H9 (cell line): ENCODE data around the gene MARK2. TPM values are rescaled to one million over a fixed set of nuclear protein-coding genes. Genes with fewer than 3 reads are reported as not detected.

Experiments used
- DNase-seq: peaks from one replicate; pipeline ENCODE4 v3.0.0-alpha.2; 2017
- H2AFZ ChIP-seq: one replicate; pipeline ENCODE4 v1.6.1; 2013; ENCODE audit warnings: mild to moderate bottlenecking, low read length, control low read depth, moderate library complexity
- H2AK5ac ChIP-seq: 2 replicates; pipeline ENCODE4 v1.6.1; 2013; ENCODE audit warnings: low read length, control low read depth, mixed read lengths; ENCODE audit not compliant: insufficient read length
- H2BK120ac ChIP-seq: one replicate; pipeline ENCODE4 v1.6.1; 2013; ENCODE audit warnings: low read depth, mild to moderate bottlenecking, low read length, control low read depth, inconsistent platforms; ENCODE audit not compliant: poor library complexity, severe bottlenecking
- H2BK12ac ChIP-seq: 2 replicates; pipeline ENCODE4 v1.6.1; 2013; ENCODE audit warnings: low read length, control low read depth, mixed read lengths, low read depth; ENCODE audit not compliant: insufficient read length
- H2BK15ac ChIP-seq: 2 replicates; pipeline ENCODE4 v1.6.1; 2013; ENCODE audit warnings: low read depth, low read length, control low read depth
- H2BK20ac ChIP-seq: one replicate; pipeline ENCODE4 v1.6.1; 2013; ENCODE audit warnings: low read depth, mild to moderate bottlenecking, low read length, control low read depth, inconsistent platforms; ENCODE audit not compliant: poor library complexity, severe bottlenecking
- H2BK5ac ChIP-seq: 2 replicates; pipeline ENCODE4 v1.6.1; 2013; ENCODE audit warnings: low read length, control low read depth, mixed read lengths; ENCODE audit not compliant: insufficient read length
- H3K14ac ChIP-seq: 2 replicates; pipeline ENCODE4 v1.6.1; 2013; ENCODE audit warnings: low read length, control low read depth; ENCODE audit not compliant: insufficient read depth
- H3K18ac ChIP-seq: 2 replicates; pipeline ENCODE4 v1.6.1; 2013; ENCODE audit warnings: low read depth, mild to moderate bottlenecking, mixed read lengths, low read length, control low read depth; ENCODE audit not compliant: insufficient read length
- H3K23ac ChIP-seq: 2 replicates; pipeline ENCODE4 v1.6.1; 2013; ENCODE audit warnings: low read length, control low read depth, mixed read lengths, low read depth; ENCODE audit not compliant: insufficient read length
- H3K23me2 ChIP-seq: 2 replicates; pipeline ENCODE4 v1.6.1; 2013; ENCODE audit warnings: low read depth, mild to moderate bottlenecking, mixed read lengths, low read length, control low read depth; ENCODE audit not compliant: insufficient read length, poor library complexity, severe bottlenecking
- H3K27ac ChIP-seq: 2 replicates; pipeline ENCODE4 v1.5.1; 2013; ENCODE audit warnings: low read length, control low read depth, mixed read lengths, low read depth; ENCODE audit not compliant: insufficient read length
- H3K27me3 ChIP-seq: 2 replicates; pipeline ENCODE4 v1.6.1; 2013; ENCODE audit warnings: low read length, control low read depth, inconsistent platforms; ENCODE audit not compliant: insufficient read depth
- H3K4ac ChIP-seq: 2 replicates; pipeline ENCODE4 v1.6.1; 2013; ENCODE audit warnings: low read depth, mild to moderate bottlenecking, control low read depth, inconsistent platforms, low read length, moderate library complexity
- H3K4me1 ChIP-seq: 2 replicates; pipeline ENCODE4 v1.6.1; 2013; ENCODE audit warnings: low read length, control low read depth, inconsistent platforms; ENCODE audit not compliant: insufficient read depth
- H3K4me2 ChIP-seq: 2 replicates; pipeline ENCODE4 v1.6.1; 2013; ENCODE audit warnings: low read length, control low read depth, mixed read lengths; ENCODE audit not compliant: insufficient read length, insufficient read depth
- H3K56ac ChIP-seq: 2 replicates; pipeline ENCODE4 v1.6.1; 2013; ENCODE audit warnings: low read depth, mild to moderate bottlenecking, mixed read lengths, low read length, control low read depth; ENCODE audit not compliant: insufficient read length
- H3K79me1 ChIP-seq: 2 replicates; pipeline ENCODE4 v1.6.1; 2013; ENCODE audit warnings: low read depth, mild to moderate bottlenecking, moderate library complexity, low read length, control low read depth, inconsistent platforms; ENCODE audit not compliant: insufficient read depth, poor library complexity, severe bottlenecking
- H3K79me2 ChIP-seq: 2 replicates; pipeline ENCODE4 v1.6.1; 2013; ENCODE audit warnings: low read length, control low read depth, inconsistent platforms; ENCODE audit not compliant: insufficient read depth
- H3K9ac ChIP-seq: 2 replicates; pipeline ENCODE4 v1.6.1; 2013; ENCODE audit warnings: low read length, control low read depth, mixed read lengths; ENCODE audit not compliant: insufficient read length; ENCODE audit errors: extremely low read depth
- H3K9me3 ChIP-seq: one replicate; pipeline ENCODE4 v1.6.1; 2013; ENCODE audit warnings: low read depth, low read length, inconsistent platforms; ENCODE audit not compliant: control insufficient read depth
- H3T11ph ChIP-seq: one replicate; pipeline ENCODE4 v1.6.1; 2013; ENCODE audit warnings: mild to moderate bottlenecking, low read length, control low read depth, inconsistent platforms
- H4K20me1 ChIP-seq: one replicate; pipeline ENCODE4 v1.6.1; 2013; ENCODE audit not compliant: control insufficient read depth, insufficient read length, insufficient read depth
- H4K5ac ChIP-seq: 2 replicates; pipeline ENCODE4 v1.6.1; 2013; ENCODE audit warnings: low read depth, mild to moderate bottlenecking, mixed read lengths, low read length, control low read depth; ENCODE audit not compliant: insufficient read length
- H4K8ac ChIP-seq: replicated peaks from 2 replicates; pipeline ENCODE4 v1.6.1; 2013; ENCODE audit warnings: low read length, control low read depth, mixed read lengths, low read depth; ENCODE audit not compliant: insufficient read length
- H4K91ac ChIP-seq: 2 replicates; pipeline ENCODE4 v1.6.1; 2013; ENCODE audit warnings: low read depth, mild to moderate bottlenecking, moderate library complexity, mixed read lengths, low read length, control low read depth; ENCODE audit not compliant: insufficient read length
- H3K27ac Mint-ChIP-seq, 3 experiments: 2 replicates in 2 of 3; 3 replicates in 1 of 3; pipeline ENCODE4 v1.8.0; 2020 to 2021; ENCODE audit warnings: mixed read lengths in 3 of 3, mild to moderate bottlenecking in 1 of 3, moderate library complexity in 1 of 3
- H3K27me3 Mint-ChIP-seq: 2 replicates; pipeline ENCODE4 v1.8.0; 2021; ENCODE audit warnings: low read depth, mild to moderate bottlenecking, moderate library complexity, mixed read lengths
- H3K36me3 Mint-ChIP-seq, 3 experiments: 2 replicates in 2 of 3; 3 replicates in 1 of 3; pipeline ENCODE4 v1.8.0; 2020 to 2021; ENCODE audit warnings: low read depth in 3 of 3, mixed read lengths in 3 of 3; ENCODE audit not compliant: insufficient read depth in 1 of 3
- H3K4me1 Mint-ChIP-seq, 2 experiments: 2 replicates each; pipeline ENCODE4 v1.8.0; 2020; ENCODE audit warnings: mixed read lengths in 2 of 2
- H3K4me3 Mint-ChIP-seq, 2 experiments: 2 replicates in 1 of 2; 3 replicates in 1 of 2; pipeline ENCODE4 v1.8.0; 2020 to 2021; ENCODE audit warnings: mild to moderate bottlenecking in 2 of 2, mixed read lengths in 2 of 2, moderate library complexity in 1 of 2
- H3K9me3 Mint-ChIP-seq, 2 experiments: 2 replicates in 1 of 2; 3 replicates in 1 of 2; pipeline ENCODE4 v1.8.0; 2020; ENCODE audit warnings: mild to moderate bottlenecking in 2 of 2, mixed read lengths in 2 of 2, moderate library complexity in 1 of 2
- CTCF ChIP-seq: fragments of 200-600 bp; sonication (generic); conservative IDR thresholded peaks from 3 replicates; pipeline ENCODE4 v1.8.0; 2021; ENCODE audit warnings: antibody characterized with exemption, mild to moderate bottlenecking
- WGBS: extraction: QIAGEN DNeasy Blood & Tissue Kit; methylation state at CpG from one replicate; pipeline ENCODE4 v1.1.7; 2013; ENCODE audit warnings: missing lambda C conversion rate, low lambda C conversion rate, mixed read lengths; ENCODE audit not compliant: insufficient read length; ENCODE audit errors: extremely low coverage; 5-methylcytosine and 5-hydroxymethylcytosine counted together
- total RNA-seq: library from RNA; stranded (reverse); gene quantifications from 2 replicates; pipeline ENCODE4 v1.2.1, GENCODE V29; 2021

The MARK2 gene
- total RNA-seq, 1 experiment from 2014 or later: 45.7 TPM

DNA sequence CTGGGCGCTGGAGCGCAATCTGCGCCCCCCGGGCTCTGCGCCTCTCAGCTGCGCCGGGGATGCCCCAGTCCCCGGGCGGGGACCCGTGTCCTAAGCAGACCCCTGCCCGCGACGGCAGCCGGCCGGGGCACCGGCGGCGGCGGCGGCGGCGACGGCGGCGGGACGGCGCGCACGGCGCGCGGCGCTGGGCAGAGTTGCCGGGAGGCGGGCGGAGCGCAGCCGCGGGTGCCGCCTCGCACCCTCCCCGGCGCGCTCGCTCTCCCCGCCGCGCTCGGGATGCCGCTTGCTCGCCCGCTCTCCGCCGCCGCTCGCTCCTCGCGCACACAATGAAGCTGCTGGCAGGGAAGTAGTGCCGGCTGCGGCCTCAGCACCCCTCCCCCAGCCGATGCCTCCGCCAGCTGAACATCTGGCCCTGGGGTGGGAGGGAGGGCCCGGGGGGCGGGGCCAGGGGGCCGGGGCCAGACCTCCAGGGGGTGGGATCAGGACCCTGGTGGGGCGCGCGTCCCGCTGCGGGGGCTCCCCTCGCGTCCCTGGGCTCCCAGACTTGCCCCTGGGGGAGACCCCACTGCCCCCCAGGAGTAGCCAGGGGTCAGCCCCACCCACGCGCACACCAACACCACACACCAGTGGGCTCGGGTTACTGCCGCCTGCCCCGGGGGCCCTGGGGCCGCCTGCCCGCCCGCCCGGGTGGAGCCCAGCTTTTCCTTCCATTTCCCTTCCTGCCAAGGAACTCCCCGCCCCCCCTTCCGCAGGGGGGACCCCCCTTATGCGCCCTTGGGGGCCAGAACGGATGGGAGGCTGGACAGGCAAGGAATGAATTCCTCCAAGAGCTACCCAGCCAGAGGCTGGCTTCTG, 78.2 kb downstream of the MARK2 start, which contains the start of gene RCOR2:
Gene RCOR2, minus strand, starts transcription at position 328 of the 855 bp plus-strand sequence. CDS start 708 bp downstream, outside the sequence.
- peak within 1 kb of the TSS; percentile 85 for H3K4me2 ChIP-seq
- TF ChIP-seq CTCF: no peak
- Mint-ChIP-seq H3K4me1 (peaks cover 30 to 36% of the 10 kb centered on the region in 2 experiments), H3K36me3 (peaks cover 18 to 31% (median 28%) of the 10 kb centered on the region in 3 experiments), H3K9me3 (peaks cover 2% of the 10 kb centered on the region in 2 experiments; a peak in 4 of 5 replicates), H3K4me3 (peak within 1 kb of the TSS; percentile 92 to 96), H3K27ac (peak within 1 kb of the TSS; percentile 97 to 99 (median 98)), H3K27me3 (no peaks in the 10 kb centered on the region; the same call in 1 of the 2 replicates)
- H2AK5ac ChIP-seq: no peak within 1 kb of the TSS
- H3T11ph ChIP-seq: no peak within 1 kb of the TSS
- no peak within 1 kb of the TSS for H4K5ac ChIP-seq
- H2BK120ac ChIP-seq: no peak within 1 kb of the TSS
- no peak within 1 kb of the TSS; the same call in 1 of the 2 replicates for H3K4ac ChIP-seq
- H2BK15ac ChIP-seq: no peak within 1 kb of the TSS
- no peak within 1 kb of the TSS for H4K91ac ChIP-seq
- no peaks in the 10 kb centered on the region for H3K27me3 ChIP-seq
- no peak within 1 kb of the TSS for H3K56ac ChIP-seq
- peaks cover 33% of the 10 kb centered on the region for H3K23me2 ChIP-seq
- H2BK12ac ChIP-seq: no peak within 1 kb of the TSS
- no peak within 1 kb of the TSS for H2AFZ ChIP-seq
- peak; percentile 90 for DNase-seq
- H3K79me2 ChIP-seq: peaks cover 5% of the 10 kb centered on the region; the same call in 1 of the 2 replicates
- no CpG with 5 or more reads among the region's 85 CpGs for WGBS
- no peak within 1 kb of the TSS for H4K8ac ChIP-seq
- H2BK5ac ChIP-seq: no peak within 1 kb of the TSS
- H3K9ac ChIP-seq: peak within 1 kb of the TSS; percentile 56
- no peak within 1 kb of the TSS for H2BK20ac ChIP-seq
- no peak within 1 kb of the TSS for H3K23ac ChIP-seq
- H3K14ac ChIP-seq: peak within 1 kb of the TSS; percentile 91
- peak within 1 kb of the TSS; percentile 90 for H3K18ac ChIP-seq
- no peaks in the 10 kb centered on the region for H4K20me1 ChIP-seq
- H3K79me1 ChIP-seq: no peaks in the 10 kb centered on the region
- H3K27ac ChIP-seq: peak within 1 kb of the TSS; percentile 85
- peaks cover 3% of the 10 kb centered on the region for H3K4me1 ChIP-seq
- no peaks in the 10 kb centered on the region for H3K9me3 ChIP-seq
